GM12875 (cell line): ENCODE results near the gene SEMA6A.

Source experiments
- H3K4me3 ChIP-seq: one replicate; pipeline ENCODE4 v1.5.1; 2011; ENCODE audit warnings: low read depth, low read length, control low read depth
- CTCF ChIP-seq: IDR thresholded peaks from 2 replicates; pipeline ENCODE4 v1.5.1; 2011; ENCODE audit warnings: low read depth, mild to moderate bottlenecking, control low read depth, inconsistent platforms, low read length, moderate library complexity, borderline replicate concordance; ENCODE audit not compliant: insufficient read depth

The SEMA6A gene

GRCh38 chr5:116612431-116612830, 37.8 kb upstream of the SEMA6A start:
- no peak overlapping the region for H3K4me3 ChIP-seq
- TF ChIP-seq CTCF, result no peak

- no peak overlapping the region for H3K4me3 ChIP-seq
- TF ChIP-seq CTCF, result no peak
Measured at GRCh38 chr5:116605310-116606070, 30.9 kb upstream of the SEMA6A start.

- no peak overlapping the region for H3K4me3 ChIP-seq
- no peak for TF ChIP-seq CTCF
Measured at GRCh38 chr5:116604805-116605204, 30.2 kb upstream of the SEMA6A start.

GRCh38 chr5:116600876-116601275, 26.3 kb upstream of the SEMA6A start:
- no peak overlapping the region for H3K4me3 ChIP-seq
- TF ChIP-seq CTCF, result no peak

GRCh38 chr5:116598911-116599310, 24.3 kb upstream of the SEMA6A start:
- TF ChIP-seq CTCF, result no peak
- no peak overlapping the region for H3K4me3 ChIP-seq

GRCh38 chr5:116595498-116595897, 20.9 kb upstream of the SEMA6A start:
- H3K4me3 ChIP-seq, result no peak overlapping the region
- TF ChIP-seq CTCF, result no peak

- H3K4me3 ChIP-seq, result no peak overlapping the region
- no peak for TF ChIP-seq CTCF
Measured at GRCh38 chr5:116593340-116593739, 18.7 kb upstream of the SEMA6A start.
